DMS79 (cell line): ENCODE data around the gene MXRA7.
"Not testable (repeated sequence)": the region's sequence is repeated elsewhere in the genome, so short reads cannot be mapped to it uniquely, and the experiment has no call there.

Experiments
- DNase-seq: peaks from one replicate; lab custom pipeline; 2025; lab: John Stamatoyannopoulos, UW

MXRA7 gene, protein sequence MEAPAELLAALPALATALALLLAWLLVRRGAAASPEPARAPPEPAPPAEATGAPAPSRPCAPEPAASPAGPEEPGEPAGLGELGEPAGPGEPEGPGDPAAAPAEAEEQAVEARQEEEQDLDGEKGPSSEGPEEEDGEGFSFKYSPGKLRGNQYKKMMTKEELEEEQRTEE

GRCh38 chr17:76710863-76711611 is at the start of gene MXRA7:
TSS of gene MXRA7 (minus strand) at chr17:76710965. CDS start at chr17:76710946, 19 bp downstream.
- no peak for DNase-seq

- no peak for DNase-seq
These were observed 47.8 kb upstream of the MXRA7 start for GRCh38 chr17:76758570-76758969.

- no peak for DNase-seq
These were observed 46.5 kb upstream of the MXRA7 start for GRCh38 chr17:76757256-76757655.

DNA sequence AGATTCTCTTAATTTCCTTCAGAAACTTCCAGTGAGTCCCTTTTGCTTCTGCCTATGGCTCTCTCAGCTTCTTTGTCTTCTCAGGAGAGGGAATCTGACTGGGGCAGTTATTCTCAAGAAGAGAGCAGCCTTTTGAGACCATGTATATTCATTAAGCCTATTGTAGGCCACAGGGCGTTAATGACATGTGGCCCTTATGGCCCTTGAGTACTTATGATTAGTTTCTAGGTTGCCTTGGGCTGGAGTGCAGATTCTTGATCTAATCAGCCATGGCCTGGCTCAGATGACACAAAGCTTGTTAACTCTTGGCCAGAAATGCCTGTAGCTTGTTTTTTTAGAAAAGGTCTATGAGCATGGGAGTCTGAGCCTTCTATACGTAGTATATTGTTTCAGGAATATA is 44.5 kb upstream of the MXRA7 start:
- DNase-seq, result no peak

GRCh38 chr17:76753061-76753961 is 42.5 kb upstream of the MXRA7 start:
- DNase-seq, result no peak

DNA sequence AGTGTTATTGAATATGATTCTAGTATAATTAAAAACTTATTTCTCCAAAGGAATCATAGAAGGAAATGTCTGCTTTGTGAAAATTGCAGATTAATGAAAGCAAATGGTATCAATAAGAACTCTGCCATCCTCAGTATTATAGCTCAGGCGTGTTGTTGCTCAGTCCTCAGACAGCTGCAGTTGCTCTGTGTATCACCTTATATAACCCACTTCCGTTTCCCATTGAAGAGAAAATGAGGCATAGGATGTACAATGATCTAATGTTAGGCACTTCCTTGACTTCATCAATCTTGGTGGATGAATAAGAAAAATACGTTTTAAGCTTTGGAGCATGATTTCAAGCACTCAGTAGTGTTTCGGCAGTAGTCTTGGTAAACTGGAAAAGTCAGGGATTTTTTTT is 41.2 kb upstream of the MXRA7 start:
- DNase-seq, result no peak

GRCh38 chr17:76751416-76751993 is 40.7 kb upstream of the MXRA7 start:
- no peak for DNase-seq

- no peak for DNase-seq
These were observed 37.9 kb upstream of the MXRA7 start for GRCh38 chr17:76748657-76749056.

DNA sequence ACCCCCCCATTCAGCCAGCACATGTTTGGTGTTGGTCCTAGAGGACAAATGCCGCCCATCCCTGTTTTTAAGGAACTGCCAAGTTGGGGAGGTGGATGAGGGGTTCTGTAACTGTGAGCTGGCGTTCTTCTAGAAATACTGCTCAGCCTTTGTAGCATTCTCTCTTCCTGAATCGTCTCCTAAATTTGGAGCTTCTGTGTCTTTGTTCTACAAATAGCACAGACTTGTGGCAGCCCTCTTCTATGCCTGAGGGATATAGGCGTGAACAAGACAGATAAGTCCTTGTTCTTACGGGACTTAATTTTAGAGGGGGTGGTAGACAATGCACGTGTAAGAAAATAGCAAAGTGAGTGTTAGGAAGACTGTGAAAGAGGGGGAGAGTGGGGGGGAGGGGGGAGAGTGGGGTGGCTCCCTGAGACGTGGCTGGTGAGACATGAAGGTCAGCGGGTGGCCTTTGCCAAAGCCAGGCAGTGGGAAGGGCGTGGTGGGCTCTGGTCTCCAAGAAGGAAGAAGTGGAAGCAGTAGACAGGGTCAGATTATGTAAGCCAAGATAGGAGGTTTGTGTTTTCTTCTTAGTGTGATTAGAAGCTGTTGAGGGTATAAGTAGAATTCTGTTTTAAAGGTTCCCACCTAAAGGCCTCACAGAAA is 37.1 kb upstream of the MXRA7 start:
- no peak for DNase-seq

DNA sequence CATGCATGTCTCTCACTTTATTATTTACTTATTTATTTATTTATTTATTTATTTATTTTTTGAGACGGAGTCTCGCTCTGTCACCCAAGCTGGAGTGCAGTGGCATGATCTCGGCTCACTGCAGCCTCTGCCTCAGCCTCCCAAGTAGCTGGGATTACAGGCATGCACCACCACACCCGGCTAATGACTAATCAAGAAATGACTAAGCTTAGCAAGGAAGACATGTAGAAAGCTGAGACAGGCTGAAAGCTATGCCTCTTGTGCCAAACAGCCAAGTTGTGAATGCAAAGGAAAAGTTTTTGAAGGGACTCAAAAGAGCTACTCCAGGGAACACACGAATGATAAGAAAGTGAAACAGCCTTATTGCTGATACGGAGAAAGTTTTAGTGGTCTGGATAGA is 35.0 kb upstream of the MXRA7 start:
- not testable (repeated sequence) for DNase-seq

DNA sequence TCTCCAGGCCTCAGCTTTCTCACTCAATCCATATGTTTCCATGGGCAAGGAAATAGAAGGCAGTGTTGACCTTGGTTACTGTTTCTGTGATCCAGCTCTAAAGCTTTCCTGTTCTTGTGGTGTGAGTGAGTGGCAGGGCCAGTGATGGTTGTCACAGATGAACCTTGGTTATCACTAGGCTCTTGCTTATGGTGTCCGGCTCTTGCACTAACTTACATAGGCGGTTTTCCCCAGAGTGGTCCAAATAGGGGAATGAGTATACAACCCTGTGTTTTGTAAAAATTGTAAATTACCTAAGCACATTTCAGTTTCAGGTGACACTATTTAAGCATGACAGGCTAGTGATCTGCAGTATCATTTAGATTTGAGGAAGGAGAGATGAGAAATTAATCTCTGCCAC is 34.0 kb upstream of the MXRA7 start:
- no peak for DNase-seq

DNA sequence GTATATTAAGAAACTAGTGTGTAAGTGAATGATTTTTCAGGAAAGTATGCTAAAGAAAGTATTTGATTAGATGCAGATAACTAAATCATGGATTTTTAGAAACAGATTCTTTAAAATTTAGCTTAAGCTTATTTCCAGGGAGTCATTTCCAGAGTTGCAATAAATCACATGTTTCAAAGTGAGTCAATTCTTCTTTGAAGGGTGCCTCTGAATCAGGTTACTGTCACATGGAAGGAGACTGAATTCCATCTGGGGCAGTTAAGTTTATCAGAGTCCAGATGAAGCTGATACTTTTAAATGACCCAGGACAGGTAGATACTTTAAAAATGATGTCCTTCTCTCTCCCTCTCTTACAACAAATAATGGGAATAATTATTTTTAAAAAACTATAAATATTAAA is 32.2 kb upstream of the MXRA7 start:
- no peak for DNase-seq

- DNase-seq, result no peak
These were observed 29.8 kb upstream of the MXRA7 start for GRCh38 chr17:76740329-76741118.

GRCh38 chr17:76739568-76740115 is 28.9 kb upstream of the MXRA7 start:
- not testable (repeated sequence) for DNase-seq

DNA sequence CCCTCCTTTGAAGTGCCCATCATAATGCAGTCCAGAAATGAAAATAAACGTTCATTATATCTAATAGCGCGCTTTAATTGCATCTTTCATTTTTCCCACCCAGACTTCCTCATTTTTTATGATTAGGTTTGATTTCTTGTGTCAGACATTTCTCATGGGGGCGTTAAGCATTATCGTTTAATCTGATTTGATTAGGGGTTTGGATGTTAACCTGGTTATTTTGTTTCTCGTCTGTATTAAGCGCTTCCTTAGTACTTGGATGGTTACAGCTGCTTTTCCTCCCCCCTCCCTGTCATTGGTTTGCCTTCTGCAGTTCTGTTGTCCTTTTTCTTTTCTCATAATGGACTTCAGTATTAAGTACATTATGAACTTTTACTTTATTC is 27.7 kb upstream of the MXRA7 start:
- DNase-seq, result no peak

GRCh38 chr17:76737676-76738467 is 27.1 kb upstream of the MXRA7 start, which contains the start of gene MFSD11:
TSS of gene MFSD11 (plus strand) at chr17:76738119. CDS start at chr17:76738353, 234 bp downstream.
- DNase-seq, result peak; percentile 74

DNA sequence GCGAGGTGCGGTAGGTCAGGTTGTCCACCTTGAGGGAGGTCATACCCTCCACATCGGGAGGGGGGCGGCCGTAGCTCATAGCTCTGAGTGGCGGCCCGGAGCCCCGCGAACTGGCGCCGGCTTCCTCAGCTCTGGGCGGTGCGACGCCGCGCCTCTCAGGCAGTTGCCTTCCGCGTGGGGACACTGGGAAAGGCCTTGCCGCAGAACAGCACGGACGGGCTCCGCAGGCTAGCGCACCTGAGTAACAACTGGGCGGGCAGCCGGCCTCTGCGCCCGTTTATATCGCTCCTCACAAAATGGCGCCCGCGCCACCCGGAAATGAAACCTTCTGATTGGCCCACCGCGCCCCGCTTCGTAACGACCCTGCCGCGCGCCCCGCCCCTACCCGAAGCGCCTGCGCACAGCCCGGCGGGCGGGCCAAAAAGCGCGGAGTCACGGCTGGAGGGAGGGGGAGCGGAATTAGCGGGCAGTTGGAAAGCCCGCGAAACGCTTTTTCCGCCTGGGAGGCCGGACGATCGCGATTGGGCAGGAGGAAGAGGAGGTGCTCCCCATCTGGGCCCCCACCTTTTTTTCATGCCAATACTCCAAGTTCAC is 26.4 kb upstream of the MXRA7 start, which contains the start of gene SRSF2:
Gene SRSF2 (minus strand): TSS at position 250 of the 594 bp plus-strand sequence. CDS start 171 bp downstream, at position 79.
- DNase-seq, result peak; percentile 93

- no peak for DNase-seq
These were observed 25.8 kb upstream of the MXRA7 start for GRCh38 chr17:76736349-76737081.
